OCI-LY1 (cell line): ENCODE data around the gene CYB5R3.
"Not testable (repeated sequence)": the region's sequence is repeated elsewhere in the genome, so short reads cannot be mapped to it uniquely, and the experiment has no call there.

Experiments used
- CTCF ChIP-seq: fragments of 200-600 bp; sonication (generic), shearing (Covaris generic); IDR thresholded peaks from 2 replicates; pipeline ENCODE4 v1.5.1; 2017; ENCODE audit warnings: mild to moderate bottlenecking, antibody characterized with exemption, low read length, moderate library complexity, mixed read lengths
- EZH2 ChIP-seq: fragments of 200-600 bp; sonication (generic), shearing (Covaris generic); IDR thresholded peaks from 2 replicates; pipeline ENCODE4 v1.8.0; 2017; ENCODE audit warnings: borderline replicate concordance, mixed run types, mild to moderate bottlenecking, antibody characterized with exemption, low read length, moderate library complexity, mixed read lengths

- not testable (repeated sequence) for TF ChIP-seq CTCF, EZH2
These were observed 41.6 kb downstream of the CYB5R3 start for GRCh38 chr22:42607641-42608040.
